Activated CD4-positive, alpha-beta T cell treated with anti-CD3 and anti-CD28 coated beads for 48 hours (primary cell): ENCODE data around the gene ZBTB6.

Source experiments
- DNase-seq: peaks from one replicate; pipeline ENCODE4 v3.0.0-alpha.2; 2020

ZBTB6 gene, protein sequence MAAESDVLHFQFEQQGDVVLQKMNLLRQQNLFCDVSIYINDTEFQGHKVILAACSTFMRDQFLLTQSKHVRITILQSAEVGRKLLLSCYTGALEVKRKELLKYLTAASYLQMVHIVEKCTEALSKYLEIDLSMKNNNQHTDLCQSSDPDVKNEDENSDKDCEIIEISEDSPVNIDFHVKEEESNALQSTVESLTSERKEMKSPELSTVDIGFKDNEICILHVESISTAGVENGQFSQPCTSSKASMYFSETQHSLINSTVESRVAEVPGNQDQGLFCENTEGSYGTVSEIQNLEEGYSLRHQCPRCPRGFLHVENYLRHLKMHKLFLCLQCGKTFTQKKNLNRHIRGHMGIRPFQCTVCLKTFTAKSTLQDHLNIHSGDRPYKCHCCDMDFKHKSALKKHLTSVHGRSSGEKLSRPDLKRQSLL

GRCh38 chr9:122912964-122913673 lies at the start of gene ZBTB6:
TSS of gene ZBTB6 (minus strand) at chr9:122913323. CDS start at chr9:122912072, 1,251 bp downstream.
- DNase-seq = peak; percentile 83

DNA sequence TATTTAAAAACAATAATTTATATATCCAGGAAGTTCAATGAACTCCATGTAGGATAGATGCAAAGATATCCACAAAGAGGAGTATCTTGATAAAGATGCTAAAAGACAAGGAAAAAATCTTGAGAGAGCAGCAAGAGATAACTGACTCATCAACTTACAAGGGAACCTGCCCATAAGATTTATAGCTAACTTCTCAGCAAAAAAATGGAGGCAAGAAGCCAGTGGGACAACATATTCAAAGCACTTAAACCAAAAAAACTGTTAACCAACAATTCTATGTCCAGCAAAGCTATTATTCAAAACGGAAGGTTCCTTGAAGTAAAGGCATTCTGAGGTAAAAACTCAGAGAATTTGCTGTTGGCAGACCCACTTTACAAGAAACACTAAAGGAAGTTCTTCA lies 48.0 kb upstream of the ZBTB6 start:
- DNase-seq = no peak

DNA sequence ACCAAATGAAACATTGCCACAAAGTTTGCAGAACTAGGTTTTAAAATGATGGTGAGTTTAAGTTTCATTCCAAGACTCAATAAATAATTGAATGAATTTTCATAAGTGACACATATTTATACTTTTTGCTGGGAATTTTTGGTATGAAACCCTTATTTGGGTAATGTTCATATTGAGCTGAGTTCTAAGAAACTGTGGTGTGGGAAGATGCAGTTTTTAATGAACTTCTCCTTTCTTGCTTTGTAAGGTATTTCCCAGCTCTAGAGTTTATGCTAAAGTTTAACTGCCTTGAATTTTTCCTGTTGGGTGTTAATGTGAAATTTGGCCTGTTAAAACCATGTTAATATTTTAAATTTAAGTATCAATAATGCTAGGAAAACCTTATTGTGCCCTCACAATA lies 42.8 kb upstream of the ZBTB6 start:
- no peak for DNase-seq

GRCh38 chr9:122954253-122954691 lies 41.1 kb upstream of the ZBTB6 start:
- no peak for DNase-seq

DNA sequence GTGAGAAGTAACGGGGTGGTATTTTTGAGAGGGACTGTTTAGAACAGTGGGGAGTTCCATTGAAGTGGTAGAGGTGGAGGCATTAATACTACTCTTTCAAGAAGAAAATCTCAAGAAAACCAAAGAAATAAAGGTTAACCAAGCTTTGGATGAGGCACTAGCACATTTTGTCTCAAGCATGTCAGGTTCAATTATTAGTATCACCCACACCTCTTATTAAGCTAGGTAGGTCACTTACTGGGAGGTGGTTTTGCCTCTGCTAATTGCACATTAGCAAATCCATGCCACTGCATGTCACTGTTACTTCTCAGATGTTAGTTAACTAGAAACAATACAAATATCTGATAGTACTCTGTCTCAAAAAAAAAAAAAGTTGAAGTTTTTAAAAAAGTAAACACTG lies 37.9 kb upstream of the ZBTB6 start:
- no peak for DNase-seq

DNA sequence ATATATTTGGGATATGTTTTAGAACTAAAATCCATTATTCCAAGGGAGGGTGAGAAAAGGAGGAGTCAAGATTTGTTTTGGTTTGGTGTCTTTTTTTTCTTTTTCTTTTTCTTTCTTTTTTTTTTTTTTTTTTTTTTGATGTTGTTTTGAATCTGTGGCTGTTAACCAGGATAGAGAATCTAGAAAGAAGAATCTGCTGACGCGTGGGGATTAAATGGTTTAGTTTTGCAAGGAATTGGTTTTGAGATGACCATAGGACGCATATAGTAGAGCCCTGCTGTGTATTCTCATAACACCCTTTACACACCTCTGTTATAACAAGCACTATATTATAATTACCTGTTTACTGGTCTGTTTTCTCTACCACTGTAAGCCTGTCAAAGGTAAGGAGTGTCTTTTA lies 37.1 kb upstream of the ZBTB6 start:
- no peak for DNase-seq

DNA sequence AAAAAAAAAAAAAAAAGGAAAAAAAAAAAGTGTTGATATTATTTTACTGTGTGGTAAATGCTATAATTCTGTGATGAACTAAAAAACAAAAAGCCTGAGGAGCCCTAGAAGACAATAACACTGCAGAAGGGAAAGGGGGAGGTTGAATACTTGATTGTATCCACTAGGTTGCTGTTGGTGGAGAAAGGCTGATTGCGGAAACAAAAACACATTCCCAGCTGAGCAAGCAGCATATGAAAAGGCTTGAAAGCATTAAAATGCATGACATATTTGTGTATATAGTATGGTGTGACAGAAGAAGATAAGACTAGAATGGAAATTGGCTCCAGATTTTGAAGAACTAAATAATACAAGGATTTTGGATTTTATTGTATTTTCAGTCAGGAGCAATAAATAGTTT lies 36.6 kb upstream of the ZBTB6 start:
- no peak for DNase-seq

- DNase-seq = no peak
These were observed 35.2 kb upstream of the ZBTB6 start for GRCh38 chr9:122948313-122948712.

DNA sequence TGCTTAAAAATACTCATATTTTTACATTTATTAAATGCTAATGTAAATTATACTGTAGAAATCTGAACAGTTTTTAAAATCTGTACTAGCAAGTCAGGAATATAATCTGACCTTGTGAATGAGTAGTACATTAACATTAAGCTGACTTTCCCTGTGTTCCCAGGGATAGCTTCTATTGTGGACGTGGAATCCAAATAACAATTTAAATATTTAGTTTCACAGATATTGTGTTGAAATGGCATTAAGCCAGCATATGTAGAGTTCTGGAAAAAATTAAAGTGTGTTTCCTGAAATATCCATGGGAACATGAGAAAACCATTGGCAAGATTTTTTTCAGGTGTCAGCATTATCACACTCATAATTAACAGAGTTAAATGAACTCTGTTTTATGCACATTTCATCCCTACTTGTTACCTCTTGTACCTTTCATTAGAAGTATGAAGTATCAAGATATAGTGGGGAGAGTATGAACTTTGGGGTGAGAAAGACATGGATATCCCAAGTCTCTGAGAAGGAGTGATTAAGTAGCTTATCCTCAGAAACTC lies 33.4 kb upstream of the ZBTB6 start:
- no peak for DNase-seq

GRCh38 chr9:122944960-122945888 lies 32.1 kb upstream of the ZBTB6 start:
- no peak for DNase-seq

GRCh38 chr9:122941582-122942234 lies 28.6 kb upstream of the ZBTB6 start:
- no peak for DNase-seq

DNA sequence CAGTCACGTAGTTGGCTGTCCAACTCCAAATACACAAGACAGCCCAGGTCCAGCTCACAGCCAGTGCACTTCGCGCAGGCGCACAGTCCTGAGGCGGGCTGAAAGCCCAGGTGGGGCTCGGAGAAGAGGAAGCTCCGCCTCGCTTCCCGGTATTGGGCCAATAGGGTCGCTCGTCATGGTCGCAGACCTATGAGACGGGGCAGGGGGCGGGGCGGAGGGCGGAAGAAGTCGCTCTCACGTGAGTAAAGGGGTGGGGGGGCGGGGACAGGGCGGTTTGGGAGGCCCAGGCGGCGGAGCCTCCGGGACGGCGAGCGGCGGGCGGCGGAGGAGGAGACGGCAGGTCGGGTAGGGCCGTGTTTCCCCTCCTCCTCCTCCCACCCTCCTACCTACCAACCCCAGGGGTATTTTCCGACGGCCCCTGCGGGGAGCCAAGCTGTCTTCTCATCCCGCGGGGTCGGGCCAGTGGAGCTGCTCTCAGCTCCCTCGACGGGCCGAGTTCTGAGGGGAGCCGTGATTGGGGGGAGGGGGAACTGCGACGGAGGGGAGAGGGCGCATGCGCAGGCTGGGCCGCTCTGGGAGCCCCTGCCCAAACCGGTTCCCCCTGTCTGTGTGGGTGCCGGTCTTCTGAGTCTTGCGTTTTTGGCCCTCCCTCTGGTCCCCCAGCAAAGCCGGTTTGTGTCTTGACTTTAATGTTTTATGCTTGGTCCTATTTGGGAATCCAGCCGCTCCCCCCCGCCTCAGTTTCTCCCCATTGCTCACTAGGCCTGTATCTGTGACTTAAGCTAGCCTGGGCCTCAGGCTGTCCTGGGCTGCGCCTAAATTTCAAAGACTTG lies 27.8 kb upstream of the ZBTB6 start, which contains the start of gene RABGAP1:
RABGAP1 (plus strand) TSS at position 272 of the 833 bp plus-strand sequence. CDS start 16,040 bp downstream, outside the sequence.
- DNase-seq = peak; percentile 99

GRCh38 chr9:122940454-122940748 lies 27.3 kb upstream of the ZBTB6 start:
- no peak for DNase-seq

GRCh38 chr9:122939601-122940000 lies 26.5 kb upstream of the ZBTB6 start:
- no peak for DNase-seq

DNA sequence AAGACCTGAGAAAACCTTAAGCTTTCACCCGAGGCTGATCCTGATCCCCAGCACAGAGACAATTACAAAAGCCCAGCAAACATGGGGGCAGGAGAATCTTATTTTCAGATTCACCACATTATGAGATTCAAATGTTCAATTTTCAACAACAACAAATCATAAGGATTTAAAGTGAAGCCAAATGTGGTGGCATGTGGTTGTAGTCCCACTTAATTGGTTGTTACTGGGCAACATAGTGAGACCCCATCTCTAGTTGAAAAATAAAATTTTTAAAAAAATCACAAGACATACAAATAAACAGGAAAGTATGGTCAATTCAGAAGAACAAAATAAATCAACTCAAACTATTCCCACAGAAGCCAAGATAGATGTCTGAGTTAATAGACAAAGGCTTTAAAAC lies 23.8 kb upstream of the ZBTB6 start:
- no peak for DNase-seq

- no peak for DNase-seq
These were observed 23.3 kb upstream of the ZBTB6 start for GRCh38 chr9:122936464-122936863.

DNA sequence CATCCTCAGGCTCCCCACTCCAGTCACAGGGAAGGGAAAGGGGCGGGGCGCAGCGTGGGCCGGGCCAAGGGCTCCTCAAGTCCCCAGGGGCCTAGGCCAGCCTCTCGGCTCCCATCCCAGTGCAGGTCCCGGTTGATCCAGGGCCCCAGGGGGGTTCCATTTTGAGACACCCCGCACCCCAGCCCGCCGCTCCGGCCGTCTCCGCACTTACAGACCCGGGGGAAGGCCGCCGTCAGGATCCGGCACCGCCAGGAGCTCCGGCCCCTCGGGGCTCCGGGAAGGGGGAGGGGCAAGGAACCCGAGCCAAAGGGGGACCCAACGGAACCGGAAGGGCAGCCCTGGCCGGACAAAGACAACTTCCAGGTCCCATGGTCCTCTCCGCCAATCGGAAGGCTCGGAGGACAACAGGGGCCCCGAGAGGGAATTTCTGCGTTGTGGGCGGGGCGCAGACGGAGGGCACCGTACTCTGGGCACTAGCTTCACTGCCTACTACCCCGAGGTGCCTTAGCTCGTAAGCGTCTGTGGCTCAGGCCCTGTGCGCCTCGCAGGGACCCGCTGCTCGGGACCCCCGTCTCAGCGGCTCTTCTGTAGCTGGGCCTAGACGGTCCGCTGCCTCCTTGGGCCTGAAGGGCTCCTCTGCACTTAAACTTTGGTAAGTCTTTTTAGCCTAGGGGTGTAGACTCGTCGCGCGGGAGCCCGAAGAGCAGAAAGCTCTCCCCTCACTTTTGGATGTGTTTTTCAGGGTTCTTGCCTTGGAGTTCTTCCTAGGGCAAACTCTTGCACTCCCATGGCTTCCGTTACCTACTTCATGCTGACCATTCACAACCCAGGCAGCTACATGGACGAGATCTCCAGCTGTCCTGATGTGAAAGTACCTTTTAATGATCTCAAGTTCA lies 18.4 kb upstream of the ZBTB6 start, which contains the start of gene ZBTB26:
ZBTB26 (minus strand) TSS at position 287 of the 896 bp plus-strand sequence. CDS start 11,578 bp downstream, outside the sequence.
- peak; percentile 94 for DNase-seq

GRCh38 chr9:122930541-122931225 lies 17.6 kb upstream of the ZBTB6 start:
- DNase-seq = no peak

DNA sequence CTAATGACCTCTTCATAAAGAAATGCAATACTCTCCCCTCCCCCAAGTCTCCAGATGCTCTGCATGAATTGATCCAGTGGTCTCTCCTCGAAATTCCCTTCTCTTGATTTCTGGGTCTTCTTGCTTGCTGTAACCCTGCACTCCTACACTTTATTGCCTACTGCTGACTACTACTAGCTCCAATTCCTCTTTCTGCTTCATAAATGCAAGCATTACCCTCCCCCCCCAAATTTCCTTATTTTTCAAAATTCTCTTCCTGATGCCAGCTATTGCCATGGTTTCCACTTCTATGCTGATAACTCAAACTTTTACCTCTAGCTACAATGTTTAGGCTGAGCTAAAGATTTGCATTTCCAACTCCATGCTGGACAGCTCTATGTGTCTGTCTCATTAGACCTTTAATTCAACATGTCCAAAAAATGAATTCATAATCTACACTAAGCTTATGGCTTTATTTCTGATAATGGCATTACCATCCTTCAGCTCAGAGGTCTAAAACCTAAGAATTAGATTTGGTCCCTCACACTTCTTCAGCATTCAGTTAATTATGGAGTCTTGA lies 16.8 kb upstream of the ZBTB6 start:
- no peak for DNase-seq
